GM12864 (cell line): ENCODE measurements around the gene ZDHHC6.

Experiments used
- DNase-seq: peaks from one replicate; pipeline ENCODE4 v3.0.0-alpha.2; 2011; ENCODE audit warnings: low read depth
- H3K4me3 ChIP-seq: 2 replicates; pipeline ENCODE4 v1.5.1; 2011; ENCODE audit warnings: mild to moderate bottlenecking, low read depth, low read length, control low read depth
- CTCF ChIP-seq: IDR thresholded peaks from 2 replicates; pipeline ENCODE4 v1.5.1; 2011; ENCODE audit warnings: low read depth, mild to moderate bottlenecking, moderate library complexity, low read length, control low read depth, inconsistent platforms; ENCODE audit errors: missing control alignments

The ZDHHC6 gene

GRCh38 chr10:112461029-112461887, 14.5 kb upstream of the ZDHHC6 start:
- no peak for DNase-seq
- TF ChIP-seq CTCF: no peak
- H3K4me3 ChIP-seq: no peak overlapping the region

- no peak overlapping the region for H3K4me3 ChIP-seq
Measured at GRCh38 chr10:112460366-112460765, 13.7 kb upstream of the ZDHHC6 start.

GRCh38 chr10:112456533-112456932, 9.8 kb upstream of the ZDHHC6 start:
- no peak for DNase-seq
- peak; percentile 30 for TF ChIP-seq CTCF

More at GRCh38 chr10:112460366-112460765, 13.7 kb upstream of the ZDHHC6 start:
- DNase-seq: no peak
- no peak for TF ChIP-seq CTCF

DNA sequence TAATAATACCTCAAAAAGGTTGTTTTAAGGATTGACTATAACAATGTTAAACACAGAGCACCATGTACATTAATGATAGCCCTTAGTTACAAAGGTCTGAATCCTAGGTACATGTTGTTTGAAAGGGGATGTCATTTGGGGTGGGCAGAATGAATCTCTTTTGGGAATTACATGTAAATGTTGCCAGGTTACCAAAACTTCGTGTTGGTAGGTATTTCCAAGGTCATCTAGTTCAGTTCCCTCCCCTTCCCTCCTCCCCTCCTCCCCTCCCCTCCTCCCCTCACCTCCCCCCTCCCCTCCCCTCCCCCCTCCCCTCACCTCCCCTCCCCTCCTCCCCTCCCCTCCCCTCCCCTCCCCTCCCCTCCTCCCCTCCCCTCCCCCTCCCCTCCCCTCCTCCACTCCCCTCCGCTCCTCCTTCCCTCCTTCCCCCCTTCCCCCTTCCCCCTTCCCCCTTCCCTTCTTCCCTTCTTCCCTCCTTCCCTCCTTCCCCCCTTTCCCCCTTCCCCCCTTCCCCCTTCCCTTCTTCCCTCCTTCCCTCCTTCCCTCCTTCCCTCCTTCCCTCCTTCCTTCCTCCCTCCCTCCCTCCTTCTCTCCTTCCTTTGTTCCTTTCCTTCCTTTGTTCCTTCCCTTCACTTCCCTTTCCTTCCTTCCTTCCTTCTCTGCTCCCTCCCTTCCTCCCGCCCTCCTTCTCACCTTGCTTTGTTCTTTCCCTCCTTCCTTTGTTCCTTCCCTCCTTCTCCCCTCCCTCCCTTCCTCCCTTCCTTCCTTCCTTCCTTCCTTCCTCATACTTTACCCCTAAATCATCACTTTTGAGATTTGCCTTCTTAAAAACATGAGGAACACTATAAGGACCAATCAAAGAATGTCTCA, 8.4 kb upstream of the ZDHHC6 start:
- H3K4me3 ChIP-seq: no peak overlapping the region
- TF ChIP-seq CTCF: no peak
- DNase-seq: no peak

More at GRCh38 chr10:112456533-112456932, 9.8 kb upstream of the ZDHHC6 start:
- H3K4me3 ChIP-seq: no peak overlapping the region

- no peak overlapping the region for H3K4me3 ChIP-seq
- no peak for DNase-seq
- no peak for TF ChIP-seq CTCF
Measured at GRCh38 chr10:112448888-112449287, 2.2 kb upstream of the ZDHHC6 start.

DNA sequence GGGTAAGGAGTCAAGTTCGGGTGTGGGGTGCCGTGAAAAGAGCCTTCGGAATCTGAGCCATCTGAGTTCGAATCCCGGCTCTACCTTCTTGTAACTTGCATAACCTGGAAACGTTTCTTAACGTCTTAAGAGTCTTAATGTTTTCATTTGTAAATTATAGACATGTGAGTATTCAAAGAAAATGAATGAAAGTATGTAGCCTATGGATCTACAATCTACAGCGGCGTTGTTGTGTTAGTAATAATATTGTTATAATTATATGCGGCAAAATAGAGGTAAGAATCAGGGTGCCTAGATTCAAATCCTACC, 860 bp upstream of the ZDHHC6 start:
- no peak for DNase-seq
- no peak for TF ChIP-seq CTCF
- H3K4me3 ChIP-seq: peak overlapping the region; percentile 95
